AG20443 (cell line): ENCODE results near the gene LZTS2.

Source experiments
- DNase-seq: peaks from one replicate; pipeline ENCODE4 v3.0.0; 2012; ENCODE audit warnings: low spot score, mixed read lengths

LZTS2 gene

DNA sequence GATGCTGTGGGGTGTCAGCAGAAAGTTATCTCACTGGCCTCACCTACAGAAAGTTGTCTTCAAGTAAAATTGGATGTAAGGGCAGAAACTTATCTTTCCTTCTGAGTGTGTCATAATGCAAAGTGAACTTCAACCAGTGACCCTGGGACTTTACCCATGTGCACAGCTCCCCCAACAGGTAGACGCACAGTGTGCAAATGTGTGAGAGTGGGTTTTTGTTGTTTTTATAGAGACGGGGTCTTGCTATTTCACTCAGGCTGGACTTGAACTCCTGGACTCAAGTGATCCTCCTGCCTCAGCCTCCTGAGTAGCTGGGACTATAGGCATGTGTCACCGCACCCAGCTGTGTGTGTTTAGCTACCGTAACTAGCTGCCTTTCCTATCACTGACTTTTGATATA, 55.8 kb downstream of the LZTS2 start:
- DNase-seq: no peak

GRCh38 chr10:101056365-101057151, 57.0 kb downstream of the LZTS2 start:
- DNase-seq: no peak
